ENCODE data around the gene TMPRSS4. TPM values are rescaled to one million over a fixed set of nuclear protein-coding genes. Genes with fewer than 3 reads are reported as not detected.

The TMPRSS4 gene
- total RNA-seq, 1 experiment from 2014 or later: not detected

GRCh38 chr11:118086913-118087768 is 10.3 kb downstream of the TMPRSS4 start, which contains the start of gene SMIM35:
Gene SMIM35, minus strand, starts transcription at chr11:118086963. Its CDS starts 206 bp downstream, at chr11:118086757.
- no peaks in the 10 kb centered on the region for H3K36me3 ChIP-seq

DNA sequence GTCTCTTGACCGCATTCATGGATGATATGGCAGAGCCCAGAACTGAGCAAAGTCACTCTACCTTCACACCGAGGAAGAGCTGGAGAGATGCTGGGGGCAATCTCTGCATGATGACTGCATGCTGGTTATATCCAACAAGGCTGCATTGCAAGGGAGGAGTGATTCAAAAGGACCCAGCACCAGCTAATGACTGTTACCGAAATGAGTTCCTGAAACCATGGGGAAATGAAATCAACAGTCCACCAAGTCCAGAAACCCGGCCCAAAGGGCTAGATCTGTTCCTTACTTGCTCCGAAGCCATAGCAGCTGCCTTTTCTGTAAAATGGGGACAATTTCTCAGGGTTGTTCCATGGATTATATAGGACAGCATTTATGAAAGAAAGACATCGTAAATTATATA is 11.1 kb downstream of the TMPRSS4 start:
- no peaks in the 10 kb centered on the region for H3K27me3 ChIP-seq
- H3K9me3 ChIP-seq: no peaks in the 10 kb centered on the region
- no peak for DNase-seq
- H3K4me3 ChIP-seq: no peak overlapping the region
- H3K36me3 ChIP-seq: no peaks in the 10 kb centered on the region

More at GRCh38 chr11:118086913-118087768, 10.3 kb downstream of the TMPRSS4 start, which contains the start of gene SMIM35:
- Histone ChIP-seq H3K4me3 (no peak within 1 kb of the TSS), H3K27me3 (no peaks in the 10 kb centered on the region), H3K9me3 (no peaks in the 10 kb centered on the region)
- DNase-seq: no peak

DNA sequence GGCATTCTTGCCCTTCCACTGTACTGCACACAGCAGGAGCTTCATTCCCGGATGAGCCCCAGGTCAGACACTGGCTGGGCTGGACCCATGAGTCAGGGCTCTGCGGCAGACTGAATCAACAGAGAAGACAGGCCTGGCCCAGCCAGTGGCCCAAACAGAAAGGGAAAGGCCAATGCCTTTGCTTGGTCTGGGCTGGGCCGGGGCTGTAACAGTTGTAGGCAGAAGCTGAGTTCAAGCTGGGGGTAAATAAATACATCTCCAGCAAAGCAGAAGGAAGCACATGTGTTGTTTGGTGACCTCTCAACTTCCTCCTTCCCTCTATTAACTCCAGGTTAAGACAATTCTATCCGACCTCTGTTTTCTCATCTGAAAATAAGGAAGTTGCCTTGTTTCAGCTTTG is 11.7 kb downstream of the TMPRSS4 start:
- no peaks in the 10 kb centered on the region for H3K9me3 ChIP-seq
- DNase-seq: peak; percentile 33
- H3K4me3 ChIP-seq: no peak overlapping the region
- H3K36me3 ChIP-seq: no peaks in the 10 kb centered on the region
- H3K27me3 ChIP-seq: no peaks in the 10 kb centered on the region

- Histone ChIP-seq H3K4me3 (no peak overlapping the region), H3K36me3 (no peaks in the 10 kb centered on the region), H3K27me3 (no peaks in the 10 kb centered on the region), H3K9me3 (no peaks in the 10 kb centered on the region)
- DNase-seq: no peak
Observed at GRCh38 chr11:118090545-118091162, 13.8 kb downstream of the TMPRSS4 start.

- Histone ChIP-seq H3K4me3 (no peak overlapping the region), H3K27me3 (no peaks in the 10 kb centered on the region), H3K9me3 (no peaks in the 10 kb centered on the region), H3K36me3 (no peaks in the 10 kb centered on the region)
- no peak for DNase-seq
Observed at GRCh38 chr11:118091690-118092089, 14.8 kb downstream of the TMPRSS4 start.

GRCh38 chr11:118092907-118093571 is 16.2 kb downstream of the TMPRSS4 start:
- Histone ChIP-seq H3K9me3 (no peaks in the 10 kb centered on the region), H3K27me3 (no peaks in the 10 kb centered on the region), H3K4me3 (no peak overlapping the region), H3K36me3 (no peaks in the 10 kb centered on the region)
- no peak for DNase-seq

DNA sequence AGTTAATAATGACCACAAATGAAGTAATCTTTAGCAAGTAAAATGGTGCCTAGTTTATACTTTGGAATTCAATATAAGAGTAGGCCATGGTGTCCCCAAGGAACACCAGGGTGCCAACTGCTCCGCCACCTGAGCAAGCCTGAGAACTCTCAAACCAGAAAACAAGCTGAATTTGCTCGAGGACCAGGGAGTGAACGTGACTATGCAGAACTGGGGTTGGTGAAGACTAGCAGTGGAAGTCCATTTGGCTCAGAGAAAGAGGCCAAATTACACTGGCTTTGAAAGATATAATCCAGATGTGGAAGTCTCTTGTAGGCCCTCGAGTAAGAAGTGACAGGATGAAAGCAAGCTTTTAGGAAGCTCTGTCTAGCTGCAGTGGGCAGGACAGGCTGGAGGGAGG is 18.6 kb downstream of the TMPRSS4 start:
- no peaks in the 10 kb centered on the region for H3K9me3 ChIP-seq
- H3K4me3 ChIP-seq: no peak overlapping the region
- DNase-seq: no peak
- no peaks in the 10 kb centered on the region for H3K27me3 ChIP-seq
- no peaks in the 10 kb centered on the region for H3K36me3 ChIP-seq

GRCh38 chr11:118095967-118096367 is 19.1 kb downstream of the TMPRSS4 start:
- no peak overlapping the region for H3K4me3 ChIP-seq

DNA sequence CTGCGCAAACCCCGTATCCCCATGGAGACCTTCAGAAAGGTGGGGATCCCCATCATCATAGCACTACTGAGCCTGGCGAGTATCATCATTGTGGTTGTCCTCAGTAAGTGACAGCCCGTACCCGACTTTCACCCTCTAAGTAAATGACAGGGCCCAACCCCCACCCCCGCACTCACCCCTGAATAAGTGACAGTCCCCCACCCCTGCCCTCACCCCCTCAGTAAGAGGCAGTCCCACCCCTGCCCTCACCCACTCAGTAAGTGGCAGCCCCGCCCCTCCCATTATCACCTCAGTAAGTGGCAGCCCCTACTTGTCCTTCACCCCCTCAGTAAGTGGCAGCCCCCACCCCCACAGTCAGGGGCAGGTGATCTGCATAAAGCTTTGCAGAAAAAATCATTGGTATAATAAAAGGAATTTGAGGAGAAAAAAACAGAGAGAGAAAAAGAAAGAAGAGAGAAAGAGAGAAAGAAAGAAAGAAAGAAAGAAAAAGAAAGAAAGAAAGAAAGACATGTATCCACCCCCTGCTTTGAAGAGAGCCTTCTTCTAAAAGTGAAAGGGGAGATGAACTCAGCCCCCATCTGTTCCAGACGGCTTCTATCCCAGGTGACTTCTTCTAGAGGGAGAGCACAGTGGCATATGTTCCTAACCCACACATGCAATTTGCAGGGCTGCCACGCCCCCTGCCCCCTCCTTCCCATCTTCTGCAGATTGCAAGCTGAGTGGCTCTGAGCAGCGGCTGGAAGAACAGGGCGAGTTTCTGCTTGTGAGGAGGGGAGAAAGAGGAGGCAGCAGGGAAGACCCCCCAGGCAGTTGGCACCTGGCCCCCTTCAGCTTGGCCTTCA is 22.3 kb downstream of the TMPRSS4 start:
- no peak for DNase-seq
- no peaks in the 10 kb centered on the region for H3K27me3 ChIP-seq
- H3K4me3 ChIP-seq: no peak overlapping the region
- H3K36me3 ChIP-seq: no peaks in the 10 kb centered on the region
- no peaks in the 10 kb centered on the region for H3K9me3 ChIP-seq

More at GRCh38 chr11:118095967-118096367, 19.1 kb downstream of the TMPRSS4 start:
- H3K36me3 ChIP-seq: no peaks in the 10 kb centered on the region
- H3K9me3 ChIP-seq: no peaks in the 10 kb centered on the region
- no peak for DNase-seq
- no peaks in the 10 kb centered on the region for H3K27me3 ChIP-seq

GRCh38 chr11:118099838-118100556 is 23.1 kb downstream of the TMPRSS4 start:
- Histone ChIP-seq H3K36me3 (no peaks in the 10 kb centered on the region), H3K4me3 (no peak overlapping the region), H3K9me3 (no peaks in the 10 kb centered on the region), H3K27me3 (no peaks in the 10 kb centered on the region)
- DNase-seq: no peak

- H3K9me3 ChIP-seq: no peaks in the 10 kb centered on the region
- H3K27me3 ChIP-seq: no peaks in the 10 kb centered on the region
- DNase-seq: no peak
- no peak overlapping the region for H3K4me3 ChIP-seq
- no peaks in the 10 kb centered on the region for H3K36me3 ChIP-seq
Observed at GRCh38 chr11:118100691-118101232, 23.9 kb downstream of the TMPRSS4 start.

DNA sequence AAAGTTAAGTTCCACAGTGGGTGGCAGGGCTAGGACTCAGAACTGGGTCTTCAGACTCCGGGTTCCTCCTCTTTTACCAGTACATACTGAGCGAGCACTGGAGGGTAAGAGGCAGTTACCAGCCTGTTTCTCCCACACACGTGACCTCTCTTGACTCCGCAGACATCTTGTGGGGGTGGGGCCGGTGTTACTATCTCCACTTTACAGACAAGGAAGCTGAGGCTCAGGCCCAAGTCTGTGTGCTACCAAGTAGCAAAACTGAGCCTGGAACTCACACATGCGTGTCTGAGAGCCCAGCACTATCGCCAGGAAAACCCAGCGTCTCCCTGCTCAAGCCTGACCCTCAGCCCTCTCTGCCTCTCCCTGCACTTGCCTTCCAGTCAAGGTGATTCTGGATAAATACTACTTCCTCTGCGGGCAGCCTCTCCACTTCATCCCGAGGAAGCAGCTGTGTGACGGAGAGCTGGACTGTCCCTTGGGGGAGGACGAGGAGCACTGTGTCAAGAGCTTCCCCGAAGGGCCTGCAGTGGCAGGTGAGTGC is 25.9 kb downstream of the TMPRSS4 start:
- H3K27me3 ChIP-seq: no peaks in the 10 kb centered on the region
- H3K4me3 ChIP-seq: no peak overlapping the region
- H3K9me3 ChIP-seq: no peaks in the 10 kb centered on the region
- DNase-seq: no peak
- no peaks in the 10 kb centered on the region for H3K36me3 ChIP-seq

- Histone ChIP-seq H3K4me3 (no peak overlapping the region), H3K36me3 (no peaks in the 10 kb centered on the region)
- DNase-seq: no peak
Observed at GRCh38 chr11:118104491-118104890, 27.6 kb downstream of the TMPRSS4 start.

DNA sequence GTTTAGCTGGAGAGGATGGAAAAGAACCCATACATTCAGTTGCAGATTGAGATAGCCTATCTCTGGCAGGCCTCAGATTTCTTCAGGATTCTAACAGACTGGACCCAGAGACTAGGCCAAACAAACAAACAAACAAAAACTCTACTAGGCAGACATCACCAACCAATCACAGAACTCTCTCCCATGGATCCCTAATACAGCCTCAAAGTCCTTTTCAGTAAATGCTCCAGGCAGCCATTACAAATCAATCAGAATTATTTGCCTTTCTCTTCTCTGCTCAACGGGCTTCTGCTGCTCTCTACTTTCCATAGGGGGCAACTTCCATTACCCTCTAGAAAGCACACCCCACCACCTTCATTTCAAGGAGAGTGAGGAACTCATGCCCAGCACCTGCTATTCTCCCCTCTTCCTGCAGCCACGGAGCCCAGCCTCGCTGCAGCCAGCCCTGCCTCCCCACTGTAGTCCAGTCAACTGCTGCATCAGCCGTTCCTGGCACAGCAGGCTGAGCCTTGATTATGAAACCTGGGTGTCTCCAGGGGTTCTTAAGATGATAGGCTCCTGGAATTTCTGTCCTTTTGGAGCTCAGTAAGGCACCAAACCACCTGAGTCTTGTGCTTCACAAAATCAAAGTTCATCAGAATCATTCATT is 28.9 kb downstream of the TMPRSS4 start:
- no peak for DNase-seq
- no peak overlapping the region for H3K4me3 ChIP-seq

More at GRCh38 chr11:118104491-118104890, 27.6 kb downstream of the TMPRSS4 start:
- H3K9me3 ChIP-seq: no peaks in the 10 kb centered on the region
- H3K27me3 ChIP-seq: no peaks in the 10 kb centered on the region

GRCh38 chr11:118106789-118107335 is 30.0 kb downstream of the TMPRSS4 start:
- DNase-seq: peak; percentile 88
- Histone ChIP-seq H3K4me3 (no peak overlapping the region), H3K36me3 (no peaks in the 10 kb centered on the region), H3K9me3 (no peaks in the 10 kb centered on the region), H3K27me3 (no peaks in the 10 kb centered on the region)

More for the DNA sequence above, 28.9 kb downstream of the TMPRSS4 start:
- Histone ChIP-seq H3K27me3 (no peaks in the 10 kb centered on the region), H3K36me3 (no peaks in the 10 kb centered on the region), H3K9me3 (no peaks in the 10 kb centered on the region)
